HG03521 (cell line): ENCODE data around the gene CBX8.
"Not testable (repeated sequence)": the region's sequence is repeated elsewhere in the genome, so short reads cannot be mapped to it uniquely, and the experiment has no call there.

Experiments used
- ATAC-seq: cut with Tn5 transposase; IDR thresholded peaks from one replicate; pipeline ENCODE4 v1.9.1; 2021; ENCODE audit warnings: mild to moderate bottlenecking, moderate library complexity; ENCODE audit not compliant: unreplicated experiment

Gene CBX8

DNA sequence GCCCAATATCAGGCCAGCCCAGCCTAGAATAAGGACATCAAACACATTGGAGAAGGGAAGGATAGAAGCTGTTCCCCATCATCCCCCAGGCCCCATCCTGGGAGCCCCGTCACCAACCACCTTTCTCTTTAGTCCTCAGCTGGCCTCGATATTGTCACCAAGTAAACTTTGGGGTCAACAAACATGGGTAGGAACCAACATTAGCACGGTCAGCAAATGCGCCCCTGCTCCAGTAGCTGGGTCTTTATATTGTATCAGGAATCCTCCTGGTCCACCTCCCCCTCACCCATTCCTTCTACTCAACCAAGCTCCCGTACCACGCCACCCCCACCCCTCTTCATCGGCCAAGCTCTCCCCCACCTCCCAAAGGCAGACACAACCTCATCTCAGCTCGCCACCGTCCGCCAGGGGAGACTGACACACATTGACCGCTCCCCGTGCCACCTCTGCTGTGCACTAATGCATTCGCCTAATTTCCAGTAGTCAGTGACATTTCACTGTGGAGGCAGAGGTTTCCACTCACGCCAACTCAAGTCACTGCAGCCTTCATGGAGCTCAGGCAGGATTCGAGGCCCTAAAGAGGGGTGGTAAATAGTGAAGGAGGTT, 39.6 kb downstream of the CBX8 start:
- no peak for ATAC-seq

DNA sequence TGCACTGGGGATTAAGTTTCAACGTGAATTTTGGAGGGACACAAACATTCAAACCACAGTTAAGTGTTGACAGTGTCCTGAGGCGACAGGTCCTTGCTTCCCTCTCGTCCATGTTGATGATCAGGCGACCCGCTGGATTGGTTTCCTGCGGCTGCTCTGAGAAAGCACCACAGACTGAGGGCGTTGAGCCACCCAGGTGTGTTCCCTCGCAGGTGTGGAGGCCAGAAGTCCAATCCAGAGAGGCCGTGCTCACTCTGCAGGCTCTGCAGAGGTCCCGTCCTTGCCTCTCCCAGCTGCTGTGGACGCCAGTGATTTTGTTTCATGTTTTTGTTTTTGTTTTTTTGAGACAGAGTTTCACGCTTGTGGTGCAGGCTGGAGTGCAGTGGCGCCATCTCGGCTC, 41.3 kb downstream of the CBX8 start:
- no peak for ATAC-seq

- ATAC-seq: not testable (repeated sequence)
These were observed 42.0 kb downstream of the CBX8 start for GRCh38 chr17:79754903-79755302.

GRCh38 chr17:79754370-79754769, 42.5 kb downstream of the CBX8 start:
- ATAC-seq: no peak

GRCh38 chr17:79752175-79752574, 44.7 kb downstream of the CBX8 start:
- ATAC-seq: no peak

DNA sequence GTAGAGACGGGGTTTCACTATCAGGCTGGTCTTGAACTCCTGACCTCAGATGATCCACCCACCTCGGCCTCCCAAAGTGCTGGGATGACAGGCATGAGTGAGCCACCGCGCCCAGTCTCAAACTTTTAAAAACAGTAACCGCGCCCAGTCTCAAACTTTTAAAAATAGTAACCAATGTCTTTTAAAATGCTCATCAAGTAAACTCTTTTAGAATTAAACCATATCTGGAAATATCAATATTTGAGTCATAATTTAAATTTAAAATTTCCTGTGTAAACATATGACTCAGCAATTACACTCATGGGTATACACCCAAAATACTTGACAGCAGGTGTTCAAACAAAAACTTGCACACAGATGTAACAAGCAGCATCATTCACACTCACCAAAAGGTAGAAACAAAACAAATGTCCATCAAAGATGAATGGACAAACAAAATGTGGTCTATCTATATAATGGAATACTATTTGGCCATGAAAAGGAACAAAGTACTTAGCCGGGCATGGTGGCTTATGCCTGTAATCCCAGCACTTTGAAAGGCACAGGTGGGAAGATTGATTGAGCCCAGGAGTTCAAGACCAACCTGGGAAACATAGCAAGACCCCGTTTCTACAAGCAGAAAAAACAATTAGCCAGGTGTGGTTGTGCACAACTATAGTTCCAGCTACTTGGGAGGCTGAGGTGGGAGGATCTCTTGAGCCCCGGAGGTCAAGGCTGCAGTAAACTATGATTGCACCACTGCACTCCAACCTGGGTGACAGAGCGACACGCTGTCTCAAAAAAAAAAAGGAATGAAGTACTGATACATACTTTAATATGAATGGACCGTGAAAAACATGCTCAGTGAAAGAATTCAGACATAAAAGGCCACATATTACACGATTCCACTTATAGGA, 46.0 kb downstream of the CBX8 start:
- ATAC-seq: no peak

GRCh38 chr17:79749958-79750357, 46.9 kb downstream of the CBX8 start:
- no peak for ATAC-seq

GRCh38 chr17:79749156-79749815, 47.6 kb downstream of the CBX8 start:
- no peak for ATAC-seq

DNA sequence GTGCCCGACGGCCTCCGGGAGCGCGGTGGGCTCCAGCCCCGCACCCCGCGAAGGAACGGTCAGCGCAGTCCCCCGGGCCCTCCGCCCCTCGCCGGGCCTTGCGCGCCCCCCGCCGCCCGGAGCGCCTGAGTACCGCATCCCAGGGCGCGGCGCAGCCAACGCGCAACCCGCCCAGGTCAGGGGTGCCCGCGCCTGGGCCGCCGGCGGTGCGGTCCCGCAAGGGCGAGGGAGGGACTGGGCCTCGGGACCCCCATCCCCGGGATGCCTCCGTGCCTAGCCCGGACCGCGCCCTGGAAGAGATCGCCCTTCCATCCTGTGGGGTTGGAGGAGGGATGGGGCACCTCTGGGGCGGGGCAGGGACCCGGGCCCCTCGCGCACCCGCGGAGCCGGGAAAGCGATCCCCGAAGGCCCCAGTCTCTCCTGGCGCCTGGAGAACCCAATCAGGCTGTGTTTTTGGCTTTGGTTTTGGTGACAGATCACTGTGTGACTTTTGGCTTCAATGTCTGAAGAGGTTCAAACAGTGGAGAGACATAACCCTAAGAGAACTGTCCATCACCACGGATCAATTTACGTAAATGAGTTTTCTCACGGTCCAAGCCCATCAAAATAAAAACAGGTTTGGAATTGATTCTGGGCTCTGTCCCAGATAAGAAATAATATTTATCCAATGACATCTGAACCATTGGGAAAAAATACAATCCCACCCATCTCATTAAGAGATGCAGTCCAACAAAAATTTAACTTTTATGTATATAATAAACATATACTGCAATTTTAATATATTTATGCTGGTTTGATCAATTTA, 48.4 kb downstream of the CBX8 start:
- no peak for ATAC-seq

DNA sequence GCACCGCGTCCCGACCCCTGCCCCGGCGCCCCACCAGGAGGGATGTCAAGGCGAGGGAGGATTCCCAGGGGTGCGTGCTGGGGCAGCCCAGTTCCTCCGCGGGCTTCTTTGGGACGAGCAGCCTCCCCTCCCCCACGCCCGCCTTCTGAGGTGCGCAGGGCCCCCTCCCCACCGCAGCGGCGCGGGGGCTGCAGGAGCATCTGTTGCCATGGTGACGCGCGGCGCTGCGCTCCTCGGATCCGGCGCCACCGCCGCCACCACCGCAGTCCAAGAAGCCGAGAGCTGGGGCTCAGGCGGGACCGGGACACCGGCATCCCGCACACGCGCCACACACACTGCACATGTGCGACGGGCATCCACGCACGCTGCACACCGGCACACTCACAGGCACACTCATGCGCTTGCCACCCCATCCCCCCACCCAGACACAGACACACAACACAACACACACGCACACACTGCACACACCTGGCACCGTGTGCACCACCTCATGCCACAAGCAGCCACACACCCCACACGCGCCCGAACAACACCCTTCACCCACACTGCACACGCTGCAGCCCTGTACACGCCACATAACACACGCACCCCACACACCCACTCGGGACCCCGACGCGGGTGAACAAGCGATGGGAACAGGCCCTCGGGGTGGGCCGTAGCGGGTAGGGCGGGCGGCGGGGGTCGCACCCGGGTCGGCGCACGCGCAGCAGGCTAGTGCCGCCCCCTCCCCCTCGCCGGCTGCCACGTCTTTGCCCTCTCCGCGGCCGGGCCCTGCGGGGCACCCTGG, 49.2 kb downstream of the CBX8 start:
- no peak for ATAC-seq

DNA sequence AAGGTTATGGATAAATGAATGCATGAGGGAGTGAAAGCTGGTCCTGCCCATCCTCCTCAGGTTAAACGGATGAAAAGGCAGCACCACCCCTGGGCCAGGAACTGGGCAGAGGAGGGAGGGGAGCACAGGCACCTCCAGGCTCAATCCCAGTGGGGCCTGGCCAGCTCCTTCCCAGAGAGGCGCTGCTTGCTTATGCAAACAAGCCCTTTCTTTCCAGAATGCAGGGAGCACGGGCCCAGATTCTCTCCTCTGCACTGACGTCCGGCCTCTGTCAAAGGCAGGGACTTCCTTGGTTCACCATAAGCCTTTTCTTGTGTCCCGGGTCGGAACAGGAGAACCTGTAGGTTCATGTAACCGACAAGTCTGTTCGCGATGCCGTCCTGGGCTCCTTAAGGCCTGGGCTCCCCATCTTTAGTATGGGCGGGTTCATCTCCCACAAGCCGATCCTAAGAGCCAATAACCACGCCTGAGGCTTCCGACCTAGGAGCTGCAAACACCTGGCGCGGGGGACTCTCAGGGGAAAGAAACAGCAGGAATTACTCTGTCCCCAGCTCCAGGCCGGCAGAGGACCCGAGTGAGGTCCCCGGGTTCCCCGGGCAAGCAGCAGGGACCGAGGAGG, 49.9 kb downstream of the CBX8 start:
- ATAC-seq: no peak

DNA sequence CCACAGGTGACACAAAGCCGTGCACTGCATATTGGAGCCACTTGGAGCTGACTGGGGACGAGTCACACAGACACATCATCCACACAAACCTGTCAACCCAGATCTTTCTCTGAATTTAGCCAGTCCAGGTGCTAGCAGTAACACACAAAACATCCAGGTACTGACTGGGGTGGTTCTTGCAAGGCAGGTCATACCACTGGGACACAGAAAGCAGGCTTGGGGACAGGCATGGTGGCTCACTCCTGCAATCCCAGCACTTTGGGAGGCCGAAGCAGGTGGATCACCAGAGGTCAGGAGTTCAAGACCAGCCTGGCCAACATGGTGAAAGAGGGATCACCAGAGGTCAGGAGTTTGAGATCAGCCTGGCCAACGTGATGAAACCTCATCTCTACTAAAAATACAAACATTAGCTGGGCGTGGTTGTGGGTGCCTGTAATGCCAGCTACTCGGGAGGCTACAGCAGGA, 51.2 kb downstream of the CBX8 start:
- ATAC-seq: no peak

DNA sequence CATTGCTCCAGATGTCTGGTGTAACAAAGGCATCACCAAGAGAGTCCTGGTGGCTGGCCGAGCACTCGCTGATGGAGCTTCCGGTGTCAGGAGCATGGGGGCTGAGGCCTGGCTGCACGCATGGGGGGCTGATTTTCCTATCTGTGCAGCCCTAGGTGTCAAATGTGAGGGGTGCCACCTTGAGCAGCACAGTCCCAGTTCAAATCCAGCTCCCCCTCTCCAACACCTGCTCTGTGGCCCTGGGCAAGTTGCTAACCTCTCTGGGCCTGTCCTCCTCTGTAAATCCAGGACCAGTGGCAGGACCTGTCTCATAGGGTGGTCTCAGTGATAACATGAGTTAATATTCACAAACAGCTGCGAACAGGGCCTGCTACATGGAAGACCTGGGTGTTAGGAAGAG, 53.3 kb downstream of the CBX8 start:
- no peak for ATAC-seq

GRCh38 chr17:79742951-79743476, 53.9 kb downstream of the CBX8 start:
- ATAC-seq: no peak

- no peak for ATAC-seq
These were observed 54.3 kb downstream of the CBX8 start for GRCh38 chr17:79742589-79742918.
